OCI-LY7 (cell line): Measurements from ENCODE around the gene SLC2A4. TPM values are rescaled to one million over a fixed set of nuclear protein-coding genes. Genes with fewer than 3 reads are reported as not detected.

Experiments used
- BruUV-seq: library from RNA; stranded (reverse); fragments of 400-500 nt; replicated peaks from 2 replicates; lab custom pipeline; 2021; lab: Mats Ljungman, UMichigan
- CTCF ChIA-PET: fragments of 300-600 bp; sonication (Branson Sonifier 250); formaldehyde crosslinking; loops from one replicate; lab custom pipeline; 2022; ENCODE audit warnings: antibody characterized with exemption; ENCODE audit not compliant: unreplicated experiment; lab: Charles Lee
- POLR2A ChIA-PET: fragments of 300-600 bp; sonication (Branson Sonifier 250); formaldehyde crosslinking; loops from one replicate; lab custom pipeline; 2022; ENCODE audit warnings: antibody characterized with exemption; lab: Charles Lee
- DNase-seq: peaks from one replicate; pipeline ENCODE4 v3.0.0-alpha.2; 2015; ENCODE audit warnings: low spot score
- H2AFZ ChIP-seq: fragments of 200-600 bp; sonication (generic), shearing (Covaris generic); 2 replicates; pipeline ENCODE4 v1.6.1; 2014; ENCODE audit warnings: mild to moderate bottlenecking, antibody characterized with exemption, low read length, moderate library complexity
- H3K27ac ChIP-seq: fragments of 200-600 bp; sonication (generic); 2 replicates; pipeline ENCODE4 v1.5.1; 2014; ENCODE audit warnings: mixed run types, low read depth, mild to moderate bottlenecking, moderate library complexity, low read length, inconsistent platforms; ENCODE audit not compliant: poor library complexity, severe bottlenecking
- H3K36me3 ChIP-seq: fragments of 200-600 bp; sonication (generic); 2 replicates; pipeline ENCODE4 v1.6.1; 2014; ENCODE audit warnings: mild to moderate bottlenecking, antibody characterized with exemption, low read length, moderate library complexity, mixed read lengths; ENCODE audit not compliant: insufficient read depth
- H3K4me1 ChIP-seq: fragments of 200-600 bp; sonication (generic); 2 replicates; pipeline ENCODE4 v1.5.1; 2014; ENCODE audit warnings: mild to moderate bottlenecking, low read length; ENCODE audit not compliant: insufficient read depth, poor library complexity, severe bottlenecking
- H3K4me2 ChIP-seq: fragments of 200-600 bp; sonication (generic); 2 replicates; pipeline ENCODE4 v1.6.1; 2014; ENCODE audit warnings: mild to moderate bottlenecking, low read length
- H3K4me3 ChIP-seq: fragments of 200-600 bp; sonication (generic); 2 replicates; pipeline ENCODE4 v1.5.1; 2014; ENCODE audit warnings: mild to moderate bottlenecking, low read depth, low read length; ENCODE audit not compliant: poor library complexity, severe bottlenecking
- H3K79me2 ChIP-seq: fragments of 200-600 bp; sonication (generic); 2 replicates; pipeline ENCODE4 v1.6.1; 2016; ENCODE audit warnings: low read depth, mild to moderate bottlenecking, low read length, moderate library complexity, mixed read lengths; ENCODE audit not compliant: insufficient read depth
- H3K9me2 ChIP-seq: fragments of 200-600 bp; sonication (generic); 2 replicates; pipeline ENCODE4 v1.6.1; 2016; ENCODE audit warnings: mild to moderate bottlenecking, low read length, mixed read lengths; ENCODE audit not compliant: insufficient read depth
- H3K9me3 ChIP-seq: fragments of 200-600 bp; sonication (generic); 2 replicates; pipeline ENCODE4 v1.6.1; 2014; ENCODE audit warnings: mild to moderate bottlenecking, mixed run types, low read length, mixed read lengths
- H4K20me1 ChIP-seq: fragments of 200-600 bp; sonication (generic); 2 replicates; pipeline ENCODE4 v1.6.1; 2014; ENCODE audit warnings: mild to moderate bottlenecking, antibody characterized with exemption, low read length, moderate library complexity, mixed read lengths; ENCODE audit not compliant: insufficient read depth
- CTCF ChIP-seq: fragments of 200-600 bp; sonication (generic); conservative IDR thresholded peaks from 2 replicates; pipeline ENCODE4 v1.5.1; 2014; ENCODE audit warnings: mild to moderate bottlenecking, antibody characterized with exemption, low read length, moderate library complexity, mixed read lengths
- EZH2phosphoT487 ChIP-seq: fragments of 200-600 bp; sonication (generic); IDR thresholded peaks from 2 replicates; pipeline ENCODE4 v1.6.1; 2018; ENCODE audit warnings: low read depth, borderline replicate concordance, mild to moderate bottlenecking, mixed run types, antibody characterized with exemption, low read length, moderate library complexity, mixed read lengths
- intact Hi-C: fragments of 100-400 bp; cut with micrococcal nuclease; formaldehyde crosslinking; loops from one replicate; pipeline ENCODE4 v1.10.0; 2022; ENCODE audit not compliant: unreplicated experiment
- total RNA-seq, 2 experiments: library from RNA; depleted of rRNA in 1 of 2; stranded (reverse); fragments of >200 nt in 1 of 2; shearing (Covaris generic) in 1 of 2; gene quantifications; 2 replicates each; pipeline ENCODE4 v1.2.3, GENCODE V29; 2014 to 2022

Gene SLC2A4
- total RNA-seq, 2 experiments from 2014 or later: 0.61 to 0.63 TPM

- H4K20me1 ChIP-seq: no peaks in the 10 kb centered on the region
- H3K4me1 ChIP-seq: peaks cover 17% of the 10 kb centered on the region
- TF ChIP-seq EZH2phosphoT487: no peak
- TF ChIP-seq CTCF: no peak
- H3K9me2 ChIP-seq: no peaks in the 10 kb centered on the region
- no peak overlapping the region for H2AFZ ChIP-seq
- peaks cover 49% of the 10 kb centered on the region for H3K36me3 ChIP-seq
- no peak overlapping the region for H3K27ac ChIP-seq
- no peak overlapping the region for H3K4me3 ChIP-seq
- CTCF ChIA-PET: no interaction called here
- POLR2A ChIA-PET: interaction anchor here (0.6 to 0.7 kb wide), 2 partner anchors 16 to 392 kb away, joined by 3 to 7 read pairs; no protein-coding TSS in a partner anchor
- H3K4me2 ChIP-seq: no peak overlapping the region
- peaks cover 2% of the 10 kb centered on the region; the same call in 1 of the 2 replicates for H3K79me2 ChIP-seq
- DNase-seq: no peak
- intact Hi-C loops: no loop called here
- no peaks in the 10 kb centered on the region for H3K9me3 ChIP-seq
- no TSS peak for BruUV-seq
Observed at GRCh38 chr17:7258731-7259554, 22.6 kb upstream of the SLC2A4 start.

- CTCF ChIA-PET: no interaction called here
- no peaks in the 10 kb centered on the region for H3K9me2 ChIP-seq
- H3K27ac ChIP-seq: no peak overlapping the region
- no peak for DNase-seq
- TF ChIP-seq EZH2phosphoT487 (no peak), CTCF (no peak)
- no peak overlapping the region for H3K4me3 ChIP-seq
- intact Hi-C loops: no loop called here
- BruUV-seq: no TSS peak
- no peak overlapping the region for H3K4me2 ChIP-seq
- peaks cover 43% of the 10 kb centered on the region for H3K36me3 ChIP-seq
- H2AFZ ChIP-seq: no peak overlapping the region
- H4K20me1 ChIP-seq: no peaks in the 10 kb centered on the region
- peaks cover 17% of the 10 kb centered on the region for H3K4me1 ChIP-seq
- no peaks in the 10 kb centered on the region for H3K9me3 ChIP-seq
- POLR2A ChIA-PET: interaction anchor here (0.6 kb wide), 1 partner anchor 17 kb away, joined by 7 read pairs; no protein-coding TSS in a partner anchor
- H3K79me2 ChIP-seq: no peaks in the 10 kb centered on the region
Observed at GRCh38 chr17:7259555-7259889, 22.0 kb upstream of the SLC2A4 start.

- TF ChIP-seq EZH2phosphoT487: no peak
- no peak for TF ChIP-seq CTCF
- Histone ChIP-seq H3K79me2 (no peaks in the 10 kb centered on the region), H3K4me2 (no peak overlapping the region), H2AFZ (no peak overlapping the region), H3K4me1 (peaks cover 17% of the 10 kb centered on the region), H4K20me1 (no peaks in the 10 kb centered on the region), H3K9me3 (no peaks in the 10 kb centered on the region), H3K27ac (no peak overlapping the region), H3K4me3 (no peak overlapping the region), H3K9me2 (no peaks in the 10 kb centered on the region), H3K36me3 (peaks cover 37% of the 10 kb centered on the region)
- intact Hi-C loops: no loop called here
- POLR2A ChIA-PET: no interaction called here
- no TSS peak for BruUV-seq
- no peak for DNase-seq
- CTCF ChIA-PET: no interaction called here
Observed at GRCh38 chr17:7260151-7260550, 21.4 kb upstream of the SLC2A4 start.
